ENCODE results near the gene PLCL2.

DNA sequence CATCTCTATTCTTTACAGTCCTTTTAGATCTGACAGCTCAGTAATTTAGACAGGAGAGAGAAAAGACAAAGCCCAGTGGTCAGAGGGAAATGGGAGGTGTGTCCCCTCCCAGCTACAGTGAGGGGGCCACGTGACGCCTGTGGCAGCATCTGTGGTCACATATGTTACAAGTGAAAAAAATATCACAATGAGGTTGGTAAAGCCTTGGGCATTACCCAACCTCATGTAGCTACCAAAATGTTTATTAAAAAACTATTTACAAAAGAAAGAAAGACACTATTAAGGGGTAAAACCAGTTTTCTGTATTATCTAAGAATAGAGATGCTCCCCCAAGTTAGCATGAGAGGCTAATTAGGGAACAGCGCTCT lies 42.9 kb upstream of the PLCL2 start:
- TF ChIP-seq POLR2A (IDR thresholded peaks at IDR 0.05) = no peak
- TF ChIP-seq, protein P1, sequence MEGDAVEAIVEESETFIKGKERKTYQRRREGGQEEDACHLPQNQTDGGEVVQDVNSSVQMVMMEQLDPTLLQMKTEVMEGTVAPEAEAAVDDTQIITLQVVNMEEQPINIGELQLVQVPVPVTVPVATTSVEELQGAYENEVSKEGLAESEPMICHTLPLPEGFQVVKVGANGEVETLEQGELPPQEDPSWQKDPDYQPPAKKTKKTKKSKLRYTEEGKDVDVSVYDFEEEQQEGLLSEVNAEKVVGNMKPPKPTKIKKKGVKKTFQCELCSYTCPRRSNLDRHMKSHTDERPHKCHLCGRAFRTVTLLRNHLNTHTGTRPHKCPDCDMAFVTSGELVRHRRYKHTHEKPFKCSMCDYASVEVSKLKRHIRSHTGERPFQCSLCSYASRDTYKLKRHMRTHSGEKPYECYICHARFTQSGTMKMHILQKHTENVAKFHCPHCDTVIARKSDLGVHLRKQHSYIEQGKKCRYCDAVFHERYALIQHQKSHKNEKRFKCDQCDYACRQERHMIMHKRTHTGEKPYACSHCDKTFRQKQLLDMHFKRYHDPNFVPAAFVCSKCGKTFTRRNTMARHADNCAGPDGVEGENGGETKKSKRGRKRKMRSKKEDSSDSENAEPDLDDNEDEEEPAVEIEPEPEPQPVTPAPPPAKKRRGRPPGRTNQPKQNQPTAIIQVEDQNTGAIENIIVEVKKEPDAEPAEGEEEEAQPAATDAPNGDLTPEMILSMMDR (IDR thresholded peaks at IDR 0.05) = no peak
- no peak for TF ChIP-seq POLR2AphosphoS5 (IDR thresholded peaks at IDR 0.05)

Data from prostate gland (tissue), 2 donors.